Lung (tissue), 12 donors: ENCODE measurements around the gene ATAT1. TPM values are rescaled to one million over a fixed set of nuclear protein-coding genes. Genes with fewer than 3 reads are reported as not detected.

Experiments
- ATAC-seq: fragments of 200-7000 bp; cut with Tn5 transposase; one replicate; pipeline ENCODE4 v1.9.1; 2020; ENCODE audit warnings: moderate number of reproducible peaks; ENCODE audit not compliant: insufficient read depth, low FRiP score
- DNase-seq, 3 donors: peaks; one replicate each; pipeline ENCODE4 v3.0.0-alpha.2; 2013 to 2017
- H3K27ac ChIP-seq, 2 donors: one replicate each; pipeline ENCODE4 v1.5.1; 2013; ENCODE audit warnings: mild to moderate bottlenecking in 2 of 2, moderate library complexity in 2 of 2, control low read depth in 1 of 2, inconsistent platforms in 1 of 2, low read depth in 1 of 2, low read length in 1 of 2
- H3K27me3 ChIP-seq, 3 donors: one replicate each; pipeline ENCODE4 v1.5.1; 2013; ENCODE audit warnings: low read length in 2 of 3; ENCODE audit not compliant: control insufficient read depth in 3 of 3, insufficient read depth in 3 of 3
- H3K36me3 ChIP-seq, 4 donors: one replicate each; pipeline ENCODE4 v1.5.1; 2013; ENCODE audit warnings: low read length in 4 of 4, mild to moderate bottlenecking in 1 of 4, moderate library complexity in 1 of 4; ENCODE audit not compliant: control insufficient read depth in 4 of 4, insufficient read depth in 4 of 4
- H3K4me1 ChIP-seq, 5 donors: one replicate each; pipeline ENCODE4 v1.5.1; 2013; ENCODE audit warnings: low read length in 5 of 5, mild to moderate bottlenecking in 2 of 5, moderate library complexity in 1 of 5; ENCODE audit not compliant: control insufficient read depth in 5 of 5, insufficient read depth in 5 of 5
- H3K4me3 ChIP-seq: one replicate; pipeline ENCODE4 v1.5.1; 2013; ENCODE audit warnings: mild to moderate bottlenecking, control low read depth, moderate library complexity
- H3K9ac ChIP-seq, 2 donors: one replicate each; pipeline ENCODE4 v1.5.1; 2013; ENCODE audit warnings: low read length in 2 of 2, control low read depth in 1 of 2; ENCODE audit not compliant: insufficient read depth in 1 of 2
- H3K9me3 ChIP-seq, 4 donors: one replicate each; pipeline ENCODE4 v1.5.1; 2013; ENCODE audit warnings: low read length in 3 of 4, mild to moderate bottlenecking in 1 of 4, moderate library complexity in 1 of 4; ENCODE audit not compliant: control insufficient read depth in 4 of 4, insufficient read depth in 3 of 4
- CTCF ChIP-seq: IDR thresholded peaks from 2 replicates; pipeline ENCODE4 v1.5.1; 2012; ENCODE audit warnings: mild to moderate bottlenecking; ENCODE audit errors: control extremely low read depth, extremely low read depth
- WGBS, 2 donors: extraction: QIAGEN DNeasy Blood & Tissue Kit; methylation state at CpG; one replicate each; pipeline ENCODE4 v1.1.7; 2013; 5-methylcytosine and 5-hydroxymethylcytosine counted together
- polyA plus RNA-seq, 2 donors: library from polyadenylated mRNA; stranded (reverse); fragments of 200-250 nt; gene quantifications; one replicate each; pipeline ENCODE4 v1.2.1, GENCODE V29; 2013
- total RNA-seq, 2 donors: library from RNA; depleted of rRNA in 1 of 2; stranded (reverse); fragments of >200 nt in 1 of 2; gene quantifications; one replicate each; pipeline ENCODE4 v1.2.1, GENCODE V29; 2014 to 2021
- donor health status: control.
- donor health status: control.
- donor health status: Bipolar disorder and iron deficiency.
- donor health status: healthy.
- donor health status: DM: yes; HTN: yes; CAD: no.

Gene ATAT1
- total and polyA plus RNA-seq, 4 donors = 5.5 to 13.3 (median 7.9) TPM

DNA sequence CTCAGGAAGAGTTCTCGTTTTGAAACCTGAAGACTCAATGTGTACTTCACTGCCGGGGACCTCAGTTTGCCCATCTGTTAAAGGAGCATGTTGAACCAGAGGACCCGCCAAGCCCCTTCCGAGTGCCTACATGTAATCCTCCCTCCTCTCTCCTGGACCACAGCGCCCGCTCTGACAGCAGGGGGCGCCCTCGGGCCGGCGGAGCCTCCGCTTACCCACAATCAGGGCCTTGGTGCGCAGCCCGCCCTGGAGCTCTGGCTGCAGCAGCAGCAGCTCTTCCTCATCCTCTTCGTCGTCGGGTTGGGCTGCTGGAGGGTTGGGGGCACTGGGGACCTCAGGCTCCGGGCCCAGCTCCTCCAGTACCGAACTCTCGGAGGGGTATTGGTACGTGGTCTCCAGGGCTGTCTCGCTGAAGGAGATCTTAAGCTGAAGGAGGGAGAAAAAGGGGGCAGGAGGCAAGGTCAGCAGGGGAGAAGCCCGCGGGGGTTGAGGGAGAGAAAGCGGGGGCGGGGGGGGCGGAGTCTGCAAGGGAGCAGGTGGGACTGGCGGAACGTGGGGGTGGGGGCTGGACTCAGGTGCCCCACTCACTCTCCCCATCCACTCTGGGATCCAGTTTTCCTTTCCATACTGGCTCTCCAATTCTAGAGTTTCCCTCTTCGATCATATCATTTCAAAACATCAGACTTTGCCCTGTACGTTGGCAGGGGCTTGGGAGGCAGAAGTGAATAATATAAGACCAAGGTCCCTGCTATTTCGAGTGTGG is 52.5 kb downstream of the ATAT1 start:
- peak; percentile 76 to 86 (median 80) for DNase-seq
- TF ChIP-seq CTCF = peak; percentile 99
- Histone ChIP-seq H3K4me3 (peak overlapping the region; percentile 10), H3K4me1 (peaks cover 0 to 27% (median 5%) of the 10 kb centered on the region in 5 donors), H3K27ac (no peak overlapping the region), H3K36me3 (peaks cover 13 to 24% (median 15%) of the 10 kb centered on the region in 4 donors), H3K27me3 (no peaks in the 10 kb centered on the region), H3K9ac (no peak overlapping the region), H3K9me3 (no peaks in the 10 kb centered on the region)
- ATAC-seq = peak; percentile 72
- 12 to 13% methylated on average over 30 to 31 of the region's 31 CpGs for WGBS, 2 donors

GRCh38 chr6:30679765-30680535 is 53.3 kb downstream of the ATAT1 start:
- Histone ChIP-seq H3K9ac (no peak overlapping the region), H3K4me1 (peaks cover 0 to 33% (median 5%) of the 10 kb centered on the region in 5 donors), H3K4me3 (peak overlapping the region; percentile 18), H3K9me3 (no peaks in the 10 kb centered on the region), H3K27ac (peak overlapping the region in 1 of 2 donors; percentile 55), H3K36me3 (peaks cover 13 to 26% (median 16%) of the 10 kb centered on the region in 4 donors), H3K27me3 (no peaks in the 10 kb centered on the region)
- TF ChIP-seq CTCF = no peak
- ATAC-seq (no peak), DNase-seq (no peak)
- WGBS, 2 donors = 71 to 79% methylated on average over 7 of the region's 7 CpGs

GRCh38 chr6:30681766-30682142 is 55.1 kb downstream of the ATAT1 start:
- no peak for TF ChIP-seq CTCF

More at GRCh38 chr6:30681766-30682142, 55.1 kb downstream of the ATAT1 start:
- H3K9me3 ChIP-seq = no peaks in the 10 kb centered on the region
- peak overlapping the region; percentile 80 to 91 for H3K27ac ChIP-seq
- no peak for ATAC-seq
- peaks cover 0 to 46% (median 9%) of the 10 kb centered on the region in 5 donors for H3K4me1 ChIP-seq
- DNase-seq = no peak
- WGBS, 2 donors = 29 to 41% methylated on average over 4 of the region's 4 CpGs
- H3K4me3 ChIP-seq = peak overlapping the region; percentile 66
- peaks cover 5 to 22% (median 16%) of the 10 kb centered on the region in 4 donors for H3K36me3 ChIP-seq
- H3K9ac ChIP-seq = peak overlapping the region in 1 of 2 donors; percentile 7
- no peaks in the 10 kb centered on the region for H3K27me3 ChIP-seq
